ENCODE measurements around the gene GPS1. TPM values are rescaled to one million over a fixed set of nuclear protein-coding genes. Genes with fewer than 3 reads are reported as not detected.

Gene GPS1
- total and polyA plus RNA-seq, 2 donors (not counting 1 experiment from before 2014, with no cell fraction given): 80.5 to 124 TPM

GRCh38 chr17:82062076-82062983, 10.6 kb downstream of the GPS1 start:
- ChIA-PET CTCF (no interaction called here), POLR2A (no interaction called here)
- Histone ChIP-seq H3K9ac (ENCODE audit: low read length) (no peak overlapping the region), H3K36me3 (replicated peaks in 1 of 2; ENCODE audit: control extremely low read depth in 1 of 2, control insufficient read depth in 1 of 2, extremely low read depth in 1 of 2, insufficient read depth in 2 of 2, low read length in 1 of 2) (peaks cover 0 to 34% of the 10 kb centered on the region in 2 experiments), H3K4me1 (ENCODE audit: control insufficient read depth in 2 of 2, insufficient read depth in 2 of 2, low read length in 2 of 2) (peaks cover 16 to 26% of the 10 kb centered on the region in 2 donors), H4K20me1 (ENCODE audit: control insufficient read depth, insufficient read depth, low read length, poor library complexity, severe bottlenecking) (peaks cover 8% of the 10 kb centered on the region), H3K9me3 (ENCODE audit: control extremely low read depth in 1 of 3, control insufficient read depth in 2 of 3, insufficient read depth in 1 of 3, low read length in 2 of 3) (no peaks in the 10 kb centered on the region), H3K4me2 (replicated peaks; ENCODE audit: low read depth, low read length, poor library complexity, severe bottlenecking) (no peak overlapping the region), H3K27me3 (replicated peaks in 1 of 4; ENCODE audit: control extremely low read depth in 1 of 4, control insufficient read depth in 3 of 4, insufficient read depth in 4 of 4, low read length in 3 of 4) (no peaks in the 10 kb centered on the region), H3K4me3 (ENCODE audit: control extremely low read depth in 1 of 5, extremely low read depth in 1 of 5, insufficient read depth in 1 of 5, low read depth in 2 of 5, low read length in 4 of 5) (no peak overlapping the region), H3K79me2 (ENCODE audit: control insufficient read depth, insufficient read depth, low read length) (peaks cover 12% of the 10 kb centered on the region), H2AFZ (ENCODE audit: insufficient read depth, low read depth, low read length, poor library complexity, severe bottlenecking) (no peak overlapping the region), H3K27ac (ENCODE audit: low read length in 2 of 2) (no peak overlapping the region)
- Mint-ChIP-seq H3K9me3 (ENCODE audit: insufficient read depth) (no peaks in the 10 kb centered on the region), H3K4me1 (peaks cover 15% of the 10 kb centered on the region), H3K4me3 (no peak overlapping the region), H3K27me3 (no peaks in the 10 kb centered on the region), H3K27ac (no peak overlapping the region)
- TF ChIP-seq, protein P1, sequence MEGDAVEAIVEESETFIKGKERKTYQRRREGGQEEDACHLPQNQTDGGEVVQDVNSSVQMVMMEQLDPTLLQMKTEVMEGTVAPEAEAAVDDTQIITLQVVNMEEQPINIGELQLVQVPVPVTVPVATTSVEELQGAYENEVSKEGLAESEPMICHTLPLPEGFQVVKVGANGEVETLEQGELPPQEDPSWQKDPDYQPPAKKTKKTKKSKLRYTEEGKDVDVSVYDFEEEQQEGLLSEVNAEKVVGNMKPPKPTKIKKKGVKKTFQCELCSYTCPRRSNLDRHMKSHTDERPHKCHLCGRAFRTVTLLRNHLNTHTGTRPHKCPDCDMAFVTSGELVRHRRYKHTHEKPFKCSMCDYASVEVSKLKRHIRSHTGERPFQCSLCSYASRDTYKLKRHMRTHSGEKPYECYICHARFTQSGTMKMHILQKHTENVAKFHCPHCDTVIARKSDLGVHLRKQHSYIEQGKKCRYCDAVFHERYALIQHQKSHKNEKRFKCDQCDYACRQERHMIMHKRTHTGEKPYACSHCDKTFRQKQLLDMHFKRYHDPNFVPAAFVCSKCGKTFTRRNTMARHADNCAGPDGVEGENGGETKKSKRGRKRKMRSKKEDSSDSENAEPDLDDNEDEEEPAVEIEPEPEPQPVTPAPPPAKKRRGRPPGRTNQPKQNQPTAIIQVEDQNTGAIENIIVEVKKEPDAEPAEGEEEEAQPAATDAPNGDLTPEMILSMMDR (IDR thresholded peaks at IDR 0.05): no peak
- no peak for TF ChIP-seq EZH2 (IDR thresholded peaks at IDR 0.05; ENCODE audit: borderline replicate concordance, insufficient read depth, low read depth, low read length, poor library complexity, severe bottlenecking)
- DNase-seq (no peak), ATAC-seq (ENCODE audit: low read depth) (no peak)
- intact Hi-C loops (cut with micrococcal nuclease): no loop called here
- 94% methylated on average over 21 of the region's 24 CpGs for WGBS (ENCODE audit: insufficient coverage)

DNA sequence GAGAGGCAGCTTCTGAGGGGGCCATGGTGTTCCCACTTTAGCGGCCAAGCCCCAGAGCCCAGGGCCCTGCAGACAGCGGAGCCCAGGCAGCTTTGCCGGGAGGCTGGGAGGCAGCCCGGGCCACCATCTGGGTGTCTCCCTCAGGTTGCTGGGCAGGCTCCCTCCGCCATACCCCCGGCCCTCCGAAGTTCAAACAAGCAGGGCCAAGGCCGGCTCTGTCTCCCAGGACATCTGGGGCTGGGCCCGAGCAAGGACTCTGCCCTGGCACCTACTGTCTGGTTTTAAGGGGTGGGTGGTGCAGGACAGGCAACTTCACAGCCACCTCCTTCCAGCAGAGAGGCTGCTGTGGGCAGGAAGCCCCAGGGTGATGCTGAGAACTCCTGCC, 11.3 kb downstream of the GPS1 start:
- Mint-ChIP-seq H3K27me3 (no peaks in the 10 kb centered on the region), H3K9me3 (ENCODE audit: insufficient read depth) (no peaks in the 10 kb centered on the region), H3K4me3 (no peak overlapping the region), H3K4me1 (peaks cover 15% of the 10 kb centered on the region), H3K27ac (no peak overlapping the region)
- peaks cover 8% of the 10 kb centered on the region for H4K20me1 ChIP-seq (ENCODE audit: control insufficient read depth, insufficient read depth, low read length, poor library complexity, severe bottlenecking)
- WGBS (ENCODE audit: insufficient coverage): 96% methylated on average over 8 of the region's 9 CpGs
- H3K27ac ChIP-seq (ENCODE audit: low read length in 2 of 2): no peak overlapping the region
- no peaks in the 10 kb centered on the region for H3K27me3 ChIP-seq (replicated peaks in 1 of 4; ENCODE audit: control extremely low read depth in 1 of 4, control insufficient read depth in 3 of 4, insufficient read depth in 4 of 4, low read length in 3 of 4)
- peaks cover 16 to 26% of the 10 kb centered on the region in 2 donors for H3K4me1 ChIP-seq (ENCODE audit: control insufficient read depth in 2 of 2, insufficient read depth in 2 of 2, low read length in 2 of 2)
- peaks cover 0 to 32% of the 10 kb centered on the region in 2 experiments for H3K36me3 ChIP-seq (replicated peaks in 1 of 2; ENCODE audit: control extremely low read depth in 1 of 2, control insufficient read depth in 1 of 2, extremely low read depth in 1 of 2, insufficient read depth in 2 of 2, low read length in 1 of 2)
- CTCF ChIA-PET: no interaction called here
- H3K4me2 ChIP-seq (replicated peaks; ENCODE audit: low read depth, low read length, poor library complexity, severe bottlenecking): no peak overlapping the region
- H3K4me3 ChIP-seq (ENCODE audit: control extremely low read depth in 1 of 5, extremely low read depth in 1 of 5, insufficient read depth in 1 of 5, low read depth in 2 of 5, low read length in 4 of 5): no peak overlapping the region
- DNase-seq (no peak), ATAC-seq (ENCODE audit: low read depth) (no peak)
- H3K79me2 ChIP-seq (ENCODE audit: control insufficient read depth, insufficient read depth, low read length): peaks cover 12% of the 10 kb centered on the region
- POLR2A ChIA-PET: no interaction called here
- no peak for TF ChIP-seq EZH2 (IDR thresholded peaks at IDR 0.05; ENCODE audit: borderline replicate concordance, insufficient read depth, low read depth, low read length, poor library complexity, severe bottlenecking)
- TF ChIP-seq, protein P1 (IDR thresholded peaks at IDR 0.05): no peak
- no peaks in the 10 kb centered on the region for H3K9me3 ChIP-seq (ENCODE audit: control extremely low read depth in 1 of 3, control insufficient read depth in 2 of 3, insufficient read depth in 1 of 3, low read length in 2 of 3)
- intact Hi-C loops (cut with micrococcal nuclease): no loop called here
- H3K9ac ChIP-seq (ENCODE audit: low read length): no peak overlapping the region
- H2AFZ ChIP-seq (ENCODE audit: insufficient read depth, low read depth, low read length, poor library complexity, severe bottlenecking): no peak overlapping the region
